Natural killer cell (primary cell): ENCODE data around the gene NME3. TPM values are rescaled to one million over a fixed set of nuclear protein-coding genes. Genes with fewer than 3 reads are reported as not detected.
A peak's percentile ranks its signal among the peaks of the same experiment; 100 is the strongest.

Experiments used
- ATAC-seq, 3 donors: fragments of 150-1000 bp in 2 of 3; fragments of 200-7000 bp in 1 of 3; cut with Tn5 transposase; 1 replicate in 1 of 3; 2 replicates in 2 of 3; pipeline ENCODE4 v1.10.0; 2021; ENCODE audit warnings: mild to moderate bottlenecking in 2 of 3, moderate library complexity in 2 of 3
- DNase-seq, 2 donors: peaks; one replicate each; pipeline versions ENCODE4 v3.0.0 to v3.0.0-alpha.2; 2013 to 2021; ENCODE audit warnings: mixed read lengths in 1 of 2
- H3K27ac ChIP-seq: one replicate; pipeline ENCODE4 v1.5.1; 2013; ENCODE audit warnings: mild to moderate bottlenecking, low read length
- H3K27me3 ChIP-seq: one replicate; pipeline ENCODE4 v1.6.1; 2013; ENCODE audit warnings: low read length; ENCODE audit not compliant: control insufficient read depth, insufficient read depth
- H3K36me3 ChIP-seq: one replicate; pipeline ENCODE4 v1.6.1; 2013; ENCODE audit warnings: low read length; ENCODE audit not compliant: control insufficient read depth, insufficient read depth
- H3K4me1 ChIP-seq: one replicate; pipeline ENCODE4 v1.6.1; 2013; ENCODE audit warnings: low read length; ENCODE audit not compliant: control insufficient read depth, insufficient read depth
- H3K4me3 ChIP-seq: one replicate; pipeline ENCODE4 v1.5.1; 2013; ENCODE audit warnings: low read length
- H3K9me3 ChIP-seq: one replicate; pipeline ENCODE4 v1.6.1; 2013; ENCODE audit warnings: low read length; ENCODE audit not compliant: control insufficient read depth, insufficient read depth
- H3K27ac Mint-ChIP-seq, 2 donors: one replicate each; pipeline ENCODE4 v1.8.0; 2022; ENCODE audit warnings: mild to moderate bottlenecking in 2 of 2, mixed read lengths in 2 of 2, moderate library complexity in 1 of 2
- H3K27me3 Mint-ChIP-seq, 2 donors: one replicate each; pipeline ENCODE4 v1.8.0; 2022; ENCODE audit warnings: low read depth in 2 of 2, mixed read lengths in 2 of 2
- H3K36me3 Mint-ChIP-seq: one replicate; pipeline ENCODE4 v1.8.0; 2022; ENCODE audit warnings: mixed read lengths
- H3K4me1 Mint-ChIP-seq, 2 donors: one replicate each; pipeline ENCODE4 v1.8.0; 2022; ENCODE audit warnings: mixed read lengths in 2 of 2
- H3K4me3 Mint-ChIP-seq: one replicate; pipeline ENCODE4 v1.8.0; 2022; ENCODE audit warnings: mild to moderate bottlenecking, moderate library complexity, mixed read lengths
- H3K9me3 Mint-ChIP-seq, 2 donors: one replicate each; pipeline ENCODE4 v1.8.0; 2022; ENCODE audit warnings: mixed read lengths in 2 of 2
- CTCF ChIP-seq: fragments of 200-600 bp; IDR thresholded peaks from one replicate; pipeline ENCODE4 v1.8.0; 2022; ENCODE audit warnings: antibody characterized with exemption
- WGBS: methylation state at CpG from one replicate; pipeline ENCODE4 v1.1.7; 2013; ENCODE audit warnings: missing lambda C conversion rate; ENCODE audit not compliant: insufficient coverage; 5-methylcytosine and 5-hydroxymethylcytosine counted together
- intact Hi-C: fragments of 100-400 bp; cut with micrococcal nuclease; formaldehyde crosslinking; loops from one replicate; pipeline ENCODE4 v1.14.2; 2022
- total RNA-seq, 4 donors: library from RNA; stranded (reverse); fragments of 120-200 nt in 1 of 4; gene quantifications; one replicate each; pipeline versions ENCODE4 v1.2.3 to v1.2.4, GENCODE V29; 2013 to 2022

Gene NME3
- total RNA-seq, 3 donors from 2014 or later (not counting 1 experiment from before 2014, with no cell fraction given) = 40.6 to 50.3 (median 46.2) TPM

GRCh38 chr16:1782408-1783264 lies 11.3 kb upstream of the NME3 start, which contains the start of the genes NUBP2 and SPSB3:
TSS of gene NUBP2 (plus strand) at chr16:1782960. CDS start at chr16:1783021, 61 bp downstream.
TSS of gene SPSB3 (minus strand) at chr16:1782571. CDS start at chr16:1781483, 1,088 bp downstream.
- WGBS = under 1% methylated on average over 102 of the region's 102 CpGs
- Histone ChIP-seq H3K27me3 (no peaks in the 10 kb centered on the region), H3K4me3 (peak within 1 kb of the TSS; percentile 61), H3K9me3 (no peaks in the 10 kb centered on the region), H3K4me1 (peaks cover 49% of the 10 kb centered on the region), H3K27ac (peak within 1 kb of the TSS; percentile 61), H3K36me3 (peaks cover 17% of the 10 kb centered on the region)
- Mint-ChIP-seq H3K27ac (peak within 1 kb of the TSS; percentile 88 to 92), H3K4me1 (peaks cover 10 to 22% of the 10 kb centered on the region in 2 donors), H3K36me3 (no peaks in the 10 kb centered on the region), H3K9me3 (no peaks in the 10 kb centered on the region), H3K4me3 (peak within 1 kb of the TSS; percentile 89), H3K27me3 (no peaks in the 10 kb centered on the region)
- intact Hi-C loops = loop anchor here (1.0 to 2.0 kb wide), 2 partner anchors 9 to 44 kb away; partner anchors contain the start of genes FAHD1, HAGH and MRPS34
- TF ChIP-seq CTCF = no peak
- peak; percentile 97 to 99 for DNase-seq
- ATAC-seq = peak; percentile 86 to 94 (median 86)

- H3K36me3 ChIP-seq = peaks cover 18% of the 10 kb centered on the region
- Mint-ChIP-seq H3K27me3 (no peaks in the 10 kb centered on the region), H3K36me3 (no peaks in the 10 kb centered on the region), H3K27ac (peak overlapping the region; percentile 88 to 92), H3K4me3 (peak overlapping the region; percentile 89), H3K9me3 (no peaks in the 10 kb centered on the region), H3K4me1 (peaks cover 10 to 22% of the 10 kb centered on the region in 2 donors)
- H3K27me3 ChIP-seq = no peaks in the 10 kb centered on the region
- H3K4me3 ChIP-seq = peak overlapping the region; percentile 51
- TF ChIP-seq CTCF = peak; percentile 38
- peaks cover 49% of the 10 kb centered on the region for H3K4me1 ChIP-seq
- peak; percentile 38 to 65 for DNase-seq
- intact Hi-C loops = loop anchor here (1.0 to 2.0 kb wide), 2 partner anchors 9 to 45 kb away; partner anchors contain the start of genes FAHD1, HAGH and MRPS34
- under 1% methylated on average over 70 of the region's 70 CpGs for WGBS
- H3K27ac ChIP-seq = peak overlapping the region; percentile 19
- H3K9me3 ChIP-seq = no peaks in the 10 kb centered on the region
- ATAC-seq = peak in 2 of 3 donors; percentile 0
Observed at GRCh38 chr16:1781758-1782407, 10.5 kb upstream of the NME3 start.

GRCh38 chr16:1781254-1781653 lies 9.9 kb upstream of the NME3 start:
- H3K4me3 ChIP-seq = peak overlapping the region; percentile 51
- peak overlapping the region; percentile 88 to 92 for H3K27ac Mint-ChIP-seq
- peaks cover 49% of the 10 kb centered on the region for H3K4me1 ChIP-seq
- WGBS = 82% methylated on average over 20 of the region's 20 CpGs
- TF ChIP-seq CTCF = no peak
- H3K27me3 ChIP-seq = no peaks in the 10 kb centered on the region
- H3K36me3 Mint-ChIP-seq = no peaks in the 10 kb centered on the region
- H3K9me3 ChIP-seq = no peaks in the 10 kb centered on the region
- intact Hi-C loops = no loop called here
- peak overlapping the region; percentile 89 for H3K4me3 Mint-ChIP-seq
- peak overlapping the region; percentile 19 for H3K27ac ChIP-seq
- H3K27me3 Mint-ChIP-seq = no peaks in the 10 kb centered on the region
- ATAC-seq (no peak), DNase-seq (no peak)
- no peaks in the 10 kb centered on the region for H3K9me3 Mint-ChIP-seq
- H3K36me3 ChIP-seq = peaks cover 19% of the 10 kb centered on the region
- peaks cover 10 to 22% of the 10 kb centered on the region in 2 donors for H3K4me1 Mint-ChIP-seq
